Stimulated activated CD4-positive, alpha-beta T cell treated with anti-CD3 and anti-CD28 coated beads, Interleukin-12 subunit alpha, Interleukin-12 subunit beta, amount 100 ng/mL, for 4 hours (primary cell): ENCODE data around the gene C22orf23.
"Not testable (repeated sequence)": the region's sequence is repeated elsewhere in the genome, so short reads cannot be mapped to it uniquely, and the experiment has no call there.

Source experiments
- DNase-seq: peaks from one replicate; pipeline ENCODE4 v3.0.0-alpha.2; 2020

Gene C22orf23

GRCh38 chr22:37981282-37982011, 28.0 kb upstream of the C22orf23 start:
- DNase-seq = no peak

- DNase-seq = no peak
These were observed 26.4 kb upstream of the C22orf23 start for GRCh38 chr22:37979782-37980181.

DNA sequence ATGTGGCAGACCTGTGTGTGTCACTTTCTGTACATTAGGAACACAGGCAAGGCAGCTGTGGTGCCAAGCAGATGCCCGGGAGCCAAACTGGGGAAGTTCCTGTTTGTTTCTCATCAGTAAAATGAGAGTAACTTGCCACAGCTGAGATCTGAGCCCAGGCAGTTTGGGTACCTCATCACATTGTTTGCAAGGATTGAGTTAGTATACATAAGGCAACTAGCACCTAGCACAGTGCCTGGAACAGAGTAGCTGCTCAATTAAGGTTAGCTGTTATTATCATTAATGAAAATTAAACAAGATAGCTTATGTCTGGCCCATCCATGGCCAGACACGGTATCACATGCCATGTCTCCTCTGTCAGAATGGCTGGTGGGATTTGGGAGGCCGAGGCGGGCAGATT, 23.1 kb upstream of the C22orf23 start:
- no peak for DNase-seq

GRCh38 chr22:37976022-37976421, 22.6 kb upstream of the C22orf23 start:
- not testable (repeated sequence) for DNase-seq

GRCh38 chr22:37975153-37975552, 21.8 kb upstream of the C22orf23 start:
- DNase-seq = no peak

- DNase-seq = no peak
These were observed 20.1 kb upstream of the C22orf23 start for GRCh38 chr22:37973271-37974170.

DNA sequence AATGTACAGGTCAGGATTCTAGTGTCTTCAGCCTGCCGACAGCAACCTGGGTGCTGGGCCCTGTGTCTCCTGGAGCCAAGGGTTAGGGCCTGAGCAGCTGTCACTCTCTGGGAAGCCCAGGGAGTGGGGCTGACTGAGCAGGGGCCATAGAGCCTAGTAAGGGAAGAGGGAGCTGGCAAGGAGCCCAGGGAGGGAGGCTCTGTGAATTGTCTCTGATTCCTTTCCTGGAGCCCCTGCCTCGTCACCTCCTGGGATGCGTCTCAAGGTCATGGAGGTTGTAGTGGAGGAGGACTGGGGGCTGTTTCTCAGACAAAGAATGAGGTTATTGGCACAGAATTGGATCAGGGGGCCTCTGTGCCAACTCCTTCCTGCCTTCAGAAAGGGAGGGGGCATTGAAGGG, 19.1 kb upstream of the C22orf23 start:
- DNase-seq = no peak

GRCh38 chr22:37971475-37972434, 18.4 kb upstream of the C22orf23 start:
- DNase-seq = no peak

DNA sequence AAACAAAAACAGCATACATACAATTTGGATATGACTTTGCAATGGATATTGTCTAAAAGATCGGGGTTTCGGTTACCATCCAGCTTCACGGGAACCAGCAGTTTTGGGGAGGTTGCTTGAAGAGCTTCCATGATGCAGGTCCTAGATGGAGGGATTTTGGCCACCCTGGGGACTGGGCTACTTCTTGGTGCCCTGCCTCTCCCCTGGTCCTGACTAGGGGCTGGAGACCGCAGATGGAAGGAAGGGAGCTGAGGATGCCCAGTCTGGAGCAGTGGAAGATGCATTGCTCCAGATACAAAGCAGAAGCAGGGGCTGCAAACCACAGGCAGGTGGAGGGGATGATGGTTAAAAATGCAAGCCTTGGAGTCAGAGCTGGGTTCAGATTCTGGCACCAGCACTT, 17.5 kb upstream of the C22orf23 start:
- no peak for DNase-seq

DNA sequence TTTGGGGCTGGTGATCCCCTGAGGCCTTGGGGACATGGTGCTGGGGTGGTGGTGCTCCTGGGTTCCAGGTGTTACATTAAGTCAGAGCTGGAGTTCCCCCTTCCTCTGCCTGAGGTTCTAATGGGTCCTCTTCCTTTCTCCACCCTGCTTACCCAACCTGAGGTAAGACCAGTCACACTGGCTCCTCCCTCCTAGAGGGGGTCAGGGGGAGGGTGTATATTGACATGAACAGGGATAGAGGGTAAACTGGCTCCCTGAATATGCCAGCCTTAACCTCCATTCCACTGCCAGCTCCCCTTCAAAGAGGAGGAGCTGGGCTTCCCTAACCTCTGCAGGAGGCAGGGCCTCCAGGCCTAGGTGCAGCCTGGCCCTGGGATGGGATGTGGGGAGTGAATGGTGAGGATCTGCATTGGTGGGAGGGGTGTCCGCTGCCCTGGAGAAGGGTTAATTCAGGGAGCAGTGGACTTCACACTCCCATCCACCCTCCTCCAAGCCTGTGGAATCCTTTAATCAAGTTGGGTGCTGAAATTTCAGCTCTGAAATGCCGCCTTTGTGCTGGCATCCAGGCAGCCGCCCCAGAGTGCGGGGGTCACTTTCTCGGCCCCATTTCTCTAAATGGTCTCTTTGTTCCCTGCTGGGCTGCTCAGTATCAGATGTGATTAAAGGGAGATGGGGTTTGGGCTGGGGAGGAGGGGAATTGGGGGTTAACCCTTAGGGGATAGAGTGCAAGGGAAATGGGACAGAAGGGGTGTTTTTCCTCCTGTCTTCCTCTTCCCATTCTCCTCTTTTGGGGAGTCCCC, 15.3 kb upstream of the C22orf23 start:
- no peak for DNase-seq

GRCh38 chr22:37967637-37968451, 14.4 kb upstream of the C22orf23 start:
- no peak for DNase-seq

DNA sequence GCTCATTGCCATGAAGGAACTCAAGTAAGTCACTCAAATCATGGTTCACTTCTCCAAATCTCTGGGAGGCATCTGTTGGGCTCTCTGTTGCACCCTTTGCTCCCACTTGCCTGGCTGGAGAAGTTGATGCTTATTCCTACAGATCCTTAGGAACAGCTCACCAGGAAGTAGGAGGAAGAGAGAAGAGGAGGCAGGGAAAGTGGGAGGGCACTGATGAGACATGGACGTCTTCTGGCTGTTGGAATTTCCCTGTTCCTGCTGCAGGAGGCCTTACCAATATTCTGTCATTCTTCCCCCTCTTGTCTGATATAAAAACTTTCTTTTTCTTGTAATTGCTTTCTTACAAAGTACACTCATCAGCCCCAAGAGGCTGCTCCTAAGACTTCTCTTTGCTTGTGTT, 13.7 kb upstream of the C22orf23 start:
- no peak for DNase-seq

DNA sequence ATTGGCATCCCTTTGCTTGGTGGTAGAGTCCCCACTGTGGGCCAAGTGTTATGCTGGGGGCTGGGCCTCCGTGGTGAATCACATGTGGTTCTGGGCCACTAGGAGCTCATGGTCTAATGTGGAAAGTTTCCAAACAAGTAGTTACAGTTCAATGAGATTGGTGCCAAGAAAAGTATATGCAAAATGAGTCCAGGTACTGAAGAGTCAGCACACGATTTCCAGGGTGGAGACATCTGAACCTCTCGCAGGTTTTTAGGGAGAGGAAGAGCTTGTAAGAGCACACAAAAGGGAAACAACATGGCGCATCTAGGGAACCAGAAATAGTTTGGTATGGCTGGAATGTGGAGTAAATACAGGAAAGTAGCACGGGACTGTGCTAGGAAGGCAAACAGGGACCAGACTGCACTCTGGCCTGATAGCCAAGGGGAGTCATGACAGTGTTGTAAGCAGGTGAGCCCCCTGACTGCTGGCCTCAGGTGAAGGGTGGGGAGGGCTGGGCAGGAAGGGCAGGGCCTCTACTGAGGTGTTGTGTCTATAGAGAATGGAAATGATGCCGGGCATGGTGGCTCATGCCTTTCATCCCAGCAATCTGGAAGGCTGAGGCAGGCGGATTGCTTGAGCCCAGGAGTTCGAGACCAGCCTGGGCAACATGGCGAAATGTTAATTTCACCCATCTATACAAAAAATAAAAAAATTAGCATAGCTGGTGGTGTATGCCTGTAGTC, 12.7 kb upstream of the C22orf23 start:
- no peak for DNase-seq

DNA sequence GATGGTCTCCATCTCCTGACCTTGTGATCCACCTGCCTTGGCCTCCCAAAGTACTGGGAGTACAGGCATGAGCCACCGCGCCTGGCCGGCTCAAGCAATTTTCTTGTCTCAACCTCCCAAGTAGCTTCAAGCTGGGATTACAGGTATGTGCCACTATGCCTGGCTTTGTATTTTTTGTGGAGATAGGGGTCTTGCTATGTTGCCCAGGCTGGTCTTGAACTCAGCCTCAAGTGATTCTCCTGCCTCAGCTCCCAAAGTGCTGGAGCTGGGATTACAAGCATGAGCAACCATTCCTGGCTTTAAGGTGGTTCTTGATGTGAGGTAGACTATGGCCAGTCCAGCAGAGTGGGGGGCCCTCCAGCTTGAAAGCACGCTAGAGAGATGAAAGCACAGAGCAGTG, 7.7 kb upstream of the C22orf23 start:
- DNase-seq = no peak

GRCh38 chr22:37959231-37959825, 5.9 kb upstream of the C22orf23 start:
- DNase-seq = no peak

- no peak for DNase-seq
These were observed 3.8 kb upstream of the C22orf23 start for GRCh38 chr22:37957232-37957631.

- DNase-seq = not testable (repeated sequence)
These were observed 2.5 kb upstream of the C22orf23 start for GRCh38 chr22:37955825-37956397.

DNA sequence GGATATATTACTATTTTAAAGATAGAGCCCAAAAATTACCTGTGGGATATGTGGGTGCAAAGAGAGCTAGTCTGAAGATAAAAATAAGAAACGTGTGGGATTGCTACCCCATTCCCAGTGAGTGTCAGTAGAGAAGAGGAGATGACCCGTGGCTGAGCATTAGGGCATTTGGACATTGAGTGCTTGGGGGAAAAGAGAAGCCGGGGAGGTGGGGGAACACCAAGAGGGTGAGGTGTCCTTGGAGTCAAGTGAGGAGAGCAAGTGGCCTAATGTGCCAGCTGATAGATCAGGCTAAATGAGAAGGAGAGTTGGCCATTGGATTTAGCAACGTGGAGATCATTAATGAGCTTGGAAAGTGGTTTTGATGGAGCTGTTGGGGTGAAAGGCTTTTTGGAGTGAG, 1.3 kb upstream of the C22orf23 start:
- no peak for DNase-seq

DNA sequence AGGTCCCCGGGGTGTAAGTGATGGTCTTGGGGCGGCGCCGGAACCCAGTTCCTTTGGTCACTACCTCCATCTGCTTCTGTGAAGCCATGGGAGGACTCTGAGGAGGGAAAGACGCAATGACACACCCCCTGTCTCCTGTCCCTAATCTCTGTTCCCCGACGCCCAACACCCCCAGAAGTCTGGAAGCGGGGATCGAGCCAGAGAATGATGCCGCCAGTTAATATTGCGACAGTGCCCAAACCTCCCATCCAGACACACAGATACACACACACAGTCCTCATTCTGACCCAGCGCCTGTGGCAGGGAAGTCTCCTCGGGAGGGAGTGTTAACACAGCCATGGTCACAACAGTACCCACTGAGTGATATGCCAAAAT, 352 bp downstream of the C22orf23 start:
- DNase-seq = no peak

DNA sequence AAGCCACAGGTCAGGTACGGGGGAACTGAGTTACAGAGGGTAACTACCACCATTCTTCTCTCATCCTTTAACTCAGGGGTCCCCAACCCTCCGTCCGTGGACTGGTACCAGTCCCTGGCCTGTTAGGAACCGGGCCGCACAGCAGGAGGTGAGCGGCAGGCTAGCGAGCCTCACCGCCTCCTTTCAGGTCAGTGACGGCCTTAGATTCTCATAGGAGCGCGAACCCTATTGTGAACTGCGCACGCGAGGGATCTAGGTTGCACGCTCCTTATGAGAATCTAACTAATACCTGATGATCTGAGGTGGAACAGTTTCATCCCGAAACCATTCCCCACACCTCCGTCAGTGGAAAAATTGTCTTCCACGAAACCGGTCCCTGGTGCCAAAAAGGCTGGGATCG, 772 bp downstream of the C22orf23 start:
- DNase-seq = not testable (repeated sequence)
